ENCODE results near the gene HERPUD1. TPM values are rescaled to one million over a fixed set of nuclear protein-coding genes. Genes with fewer than 3 reads are reported as not detected.

Gene HERPUD1
- total RNA-seq, 1 experiment from 2014 or later = 296 TPM

- POLR2A ChIA-PET = no interaction called here
- Mint-ChIP-seq H3K9me3 (ENCODE audit: unreplicated experiment) (no peaks in the 10 kb centered on the region), H3K27ac (ENCODE audit: unreplicated experiment) (no peak overlapping the region), H3K36me3 (ENCODE audit: insufficient read depth, unreplicated experiment) (no peaks in the 10 kb centered on the region), H3K4me3 (ENCODE audit: unreplicated experiment) (no peak overlapping the region), H3K27me3 (ENCODE audit: insufficient read depth, unreplicated experiment) (no peaks in the 10 kb centered on the region), H3K4me1 (ENCODE audit: low read depth, unreplicated experiment) (peaks cover 6% of the 10 kb centered on the region)
- TF ChIP-seq, protein P1, sequence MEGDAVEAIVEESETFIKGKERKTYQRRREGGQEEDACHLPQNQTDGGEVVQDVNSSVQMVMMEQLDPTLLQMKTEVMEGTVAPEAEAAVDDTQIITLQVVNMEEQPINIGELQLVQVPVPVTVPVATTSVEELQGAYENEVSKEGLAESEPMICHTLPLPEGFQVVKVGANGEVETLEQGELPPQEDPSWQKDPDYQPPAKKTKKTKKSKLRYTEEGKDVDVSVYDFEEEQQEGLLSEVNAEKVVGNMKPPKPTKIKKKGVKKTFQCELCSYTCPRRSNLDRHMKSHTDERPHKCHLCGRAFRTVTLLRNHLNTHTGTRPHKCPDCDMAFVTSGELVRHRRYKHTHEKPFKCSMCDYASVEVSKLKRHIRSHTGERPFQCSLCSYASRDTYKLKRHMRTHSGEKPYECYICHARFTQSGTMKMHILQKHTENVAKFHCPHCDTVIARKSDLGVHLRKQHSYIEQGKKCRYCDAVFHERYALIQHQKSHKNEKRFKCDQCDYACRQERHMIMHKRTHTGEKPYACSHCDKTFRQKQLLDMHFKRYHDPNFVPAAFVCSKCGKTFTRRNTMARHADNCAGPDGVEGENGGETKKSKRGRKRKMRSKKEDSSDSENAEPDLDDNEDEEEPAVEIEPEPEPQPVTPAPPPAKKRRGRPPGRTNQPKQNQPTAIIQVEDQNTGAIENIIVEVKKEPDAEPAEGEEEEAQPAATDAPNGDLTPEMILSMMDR (IDR thresholded peaks at IDR 0.05; ENCODE audit: insufficient read depth in 1 of 2, low read depth in 1 of 2, low read length in 1 of 2, severe bottlenecking in 1 of 2, unreplicated experiment in 1 of 2) = no peak
- Histone ChIP-seq H3K4me3 (ENCODE audit: low read depth, low read length) (no peak overlapping the region), H3K36me3 (ENCODE audit: control insufficient read depth, insufficient read depth, low read length) (no peaks in the 10 kb centered on the region), H3K4me1 (peaks cover 9% of the 10 kb centered on the region; the same call in 1 of the 2 replicates), H3K9me3 (no peaks in the 10 kb centered on the region; the same call in 1 of the 2 replicates), H3K27me3 (replicated peaks; ENCODE audit: control insufficient read depth, insufficient read depth, low read length) (no peaks in the 10 kb centered on the region)
- no TSS peak for BruUV-seq (replicated peaks)
- no peak for DNase-seq
- CTCF ChIA-PET = no interaction called here
- intact Hi-C loops (cut with micrococcal nuclease; ENCODE audit: unreplicated experiment) = no loop called here
Observed at GRCh38 chr16:56977823-56978430, 46.0 kb downstream of the HERPUD1 start.

DNA sequence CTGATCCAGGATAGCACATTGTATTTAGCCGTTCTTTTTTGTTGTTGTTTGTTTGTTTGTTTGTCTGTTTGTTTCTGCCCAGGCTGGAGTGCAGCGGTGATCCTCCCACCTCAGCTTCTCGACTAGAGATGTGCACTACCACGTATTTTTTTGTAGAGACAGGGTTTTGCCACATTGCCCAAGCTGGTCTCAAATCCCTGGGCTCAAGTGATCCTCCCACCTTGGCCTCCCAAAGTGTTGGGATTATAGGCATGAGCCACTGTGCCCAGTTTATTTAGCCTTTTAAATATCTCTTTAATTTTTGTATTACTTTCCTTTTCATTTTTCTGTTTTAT lies 48.2 kb downstream of the HERPUD1 start:
- CTCF ChIA-PET = no interaction called here
- Mint-ChIP-seq H3K27ac (ENCODE audit: unreplicated experiment) (no peak overlapping the region), H3K4me3 (ENCODE audit: unreplicated experiment) (no peak overlapping the region), H3K27me3 (ENCODE audit: insufficient read depth, unreplicated experiment) (no peaks in the 10 kb centered on the region), H3K4me1 (ENCODE audit: low read depth, unreplicated experiment) (peaks cover 8% of the 10 kb centered on the region), H3K9me3 (ENCODE audit: unreplicated experiment) (no peaks in the 10 kb centered on the region), H3K36me3 (ENCODE audit: insufficient read depth, unreplicated experiment) (no peaks in the 10 kb centered on the region)
- POLR2A ChIA-PET = no interaction called here
- Histone ChIP-seq H3K9me3 (no peaks in the 10 kb centered on the region; the same call in 1 of the 2 replicates), H3K27me3 (replicated peaks; ENCODE audit: control insufficient read depth, insufficient read depth, low read length) (no peaks in the 10 kb centered on the region), H3K4me1 (peaks cover 14% of the 10 kb centered on the region), H3K4me3 (ENCODE audit: low read depth, low read length) (no peak overlapping the region), H3K36me3 (ENCODE audit: control insufficient read depth, insufficient read depth, low read length) (no peaks in the 10 kb centered on the region)
- intact Hi-C loops (cut with micrococcal nuclease; ENCODE audit: unreplicated experiment) = no loop called here
- DNase-seq = no peak
- no TSS peak for BruUV-seq (replicated peaks)
- TF ChIP-seq, protein P1 (IDR thresholded peaks at IDR 0.05; ENCODE audit: insufficient read depth in 1 of 2, low read depth in 1 of 2, low read length in 1 of 2, severe bottlenecking in 1 of 2, unreplicated experiment in 1 of 2) = no peak

- no TSS peak for BruUV-seq (replicated peaks)
- Histone ChIP-seq H3K9me3 (no peaks in the 10 kb centered on the region; the same call in 1 of the 2 replicates), H3K27me3 (replicated peaks; ENCODE audit: control insufficient read depth, insufficient read depth, low read length) (no peaks in the 10 kb centered on the region), H3K36me3 (ENCODE audit: control insufficient read depth, insufficient read depth, low read length) (no peaks in the 10 kb centered on the region), H3K4me1 (peaks cover 14% of the 10 kb centered on the region), H3K4me3 (ENCODE audit: low read depth, low read length) (no peak overlapping the region)
- CTCF ChIA-PET = no interaction called here
- POLR2A ChIA-PET = no interaction called here
- intact Hi-C loops (cut with micrococcal nuclease; ENCODE audit: unreplicated experiment) = no loop called here
- Mint-ChIP-seq H3K27me3 (ENCODE audit: insufficient read depth, unreplicated experiment) (no peaks in the 10 kb centered on the region), H3K4me1 (ENCODE audit: low read depth, unreplicated experiment) (peaks cover 8% of the 10 kb centered on the region), H3K36me3 (ENCODE audit: insufficient read depth, unreplicated experiment) (no peaks in the 10 kb centered on the region), H3K27ac (ENCODE audit: unreplicated experiment) (no peak overlapping the region), H3K9me3 (ENCODE audit: unreplicated experiment) (no peaks in the 10 kb centered on the region), H3K4me3 (ENCODE audit: unreplicated experiment) (no peak overlapping the region)
- TF ChIP-seq, protein P1 (IDR thresholded peaks at IDR 0.05; ENCODE audit: insufficient read depth in 1 of 2, low read depth in 1 of 2, low read length in 1 of 2, severe bottlenecking in 1 of 2, unreplicated experiment in 1 of 2) = no peak
- no peak for DNase-seq
Observed at GRCh38 chr16:56980792-56981724, 49.1 kb downstream of the HERPUD1 start.

All from Caco-2 (cell line).